Germinal center (tissue), 1 donor: ENCODE results near the gene SECISBP2.

Experiments used
- DNase-seq: peaks from one replicate; pipeline ENCODE4 v3.0.0; 2012; ENCODE audit warnings: mixed read lengths, low spot score

Gene SECISBP2

DNA sequence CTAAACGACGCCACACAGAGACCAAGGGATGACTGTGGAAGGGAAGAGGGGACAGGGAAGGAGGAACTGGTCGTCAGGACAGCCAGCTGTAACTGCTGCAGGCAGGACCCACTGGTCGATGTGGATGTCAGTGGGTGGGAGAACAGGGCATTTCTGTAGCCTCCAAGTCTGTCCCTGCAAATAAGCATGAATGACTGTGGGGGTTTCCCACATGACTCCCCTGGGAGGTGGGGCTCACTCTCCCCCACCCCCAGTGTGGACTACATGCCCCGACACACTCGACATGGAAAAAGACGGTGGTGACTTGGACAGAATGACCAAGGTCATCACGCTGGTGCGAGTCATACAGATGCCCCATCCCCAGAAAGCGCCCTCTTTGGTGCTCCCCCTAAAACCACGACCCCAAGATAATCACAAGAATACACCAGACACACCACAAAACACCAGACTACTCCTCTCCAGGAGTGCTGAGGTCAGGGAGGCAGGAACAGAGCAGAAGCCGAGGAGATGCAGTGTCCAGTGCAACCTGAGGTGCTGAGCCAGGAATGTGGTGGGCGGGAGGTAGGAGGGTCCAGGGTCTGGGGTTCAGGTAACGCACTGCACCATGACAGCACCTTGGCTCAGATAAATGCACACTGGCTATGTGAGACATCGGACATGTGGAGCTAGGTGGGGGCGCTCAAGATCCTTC lies 64.9 kb downstream of the SECISBP2 start:
- DNase-seq, result no peak

DNA sequence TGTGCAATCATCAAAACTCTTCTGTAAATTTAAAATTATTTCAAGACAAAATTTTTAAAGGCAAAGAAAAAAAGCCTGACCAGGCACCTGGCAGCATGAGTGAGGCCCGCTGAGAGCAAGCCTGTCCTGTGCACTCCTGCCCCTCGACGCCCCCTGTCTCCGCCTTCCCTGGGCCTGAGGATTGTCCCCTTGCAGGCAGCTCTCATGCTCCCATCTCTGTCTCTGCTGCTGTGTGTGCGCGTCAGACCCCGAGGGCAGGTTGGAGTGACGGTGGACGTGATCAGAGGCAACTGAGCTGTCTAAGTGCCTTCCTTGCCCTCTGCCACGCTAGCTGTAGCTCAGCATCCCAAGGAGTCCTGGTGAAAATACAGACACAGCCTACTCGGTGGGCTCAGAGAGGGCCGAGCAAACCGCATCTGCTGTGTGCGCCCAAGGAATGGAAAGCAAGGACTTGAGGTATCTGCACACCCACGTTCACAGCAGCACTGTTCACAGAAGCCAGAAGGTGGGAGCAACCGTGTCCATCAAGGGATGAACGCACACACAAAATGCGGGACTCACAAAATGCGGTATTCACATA lies 65.5 kb downstream of the SECISBP2 start:
- no peak for DNase-seq

DNA sequence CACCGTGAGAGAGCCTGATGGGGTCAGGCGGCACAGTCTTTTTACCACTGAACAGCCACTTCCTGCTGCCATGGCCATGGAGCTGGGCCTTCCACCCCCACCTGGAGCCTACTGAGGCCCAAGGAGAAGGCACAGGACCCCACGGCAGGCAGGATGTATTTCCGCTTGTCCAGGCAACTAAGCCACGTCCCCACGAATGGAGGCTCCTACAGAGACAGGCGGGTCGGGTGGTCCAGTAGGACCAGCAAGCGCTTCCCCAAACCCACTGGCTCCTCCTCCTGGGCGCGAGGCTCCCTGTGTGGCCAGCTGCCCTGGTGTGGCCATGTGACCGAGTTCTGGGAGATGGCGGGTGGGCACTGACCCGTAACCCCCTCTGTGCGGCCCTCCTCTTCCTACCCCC lies 66.5 kb downstream of the SECISBP2 start:
- DNase-seq, result no peak

DNA sequence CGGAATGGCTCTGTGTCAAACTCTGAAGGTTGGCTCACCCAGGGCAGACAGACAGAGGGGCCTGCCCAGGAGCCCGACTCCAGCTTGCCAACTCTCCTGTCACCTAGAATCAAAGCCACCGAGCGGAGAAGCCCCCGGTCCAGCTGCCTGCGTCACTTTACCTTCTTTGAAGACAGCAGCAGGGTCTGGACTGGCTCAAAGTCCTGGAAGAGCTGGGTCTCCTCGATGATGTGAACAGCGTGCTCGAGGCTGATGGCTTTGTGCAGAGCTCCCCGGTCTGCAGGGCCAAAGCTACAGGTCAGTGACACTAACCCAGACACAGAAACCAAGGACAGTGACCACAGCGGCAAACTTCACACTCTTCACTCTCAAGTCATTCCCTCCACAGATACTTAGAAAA lies 67.9 kb downstream of the SECISBP2 start:
- no peak for DNase-seq

DNA sequence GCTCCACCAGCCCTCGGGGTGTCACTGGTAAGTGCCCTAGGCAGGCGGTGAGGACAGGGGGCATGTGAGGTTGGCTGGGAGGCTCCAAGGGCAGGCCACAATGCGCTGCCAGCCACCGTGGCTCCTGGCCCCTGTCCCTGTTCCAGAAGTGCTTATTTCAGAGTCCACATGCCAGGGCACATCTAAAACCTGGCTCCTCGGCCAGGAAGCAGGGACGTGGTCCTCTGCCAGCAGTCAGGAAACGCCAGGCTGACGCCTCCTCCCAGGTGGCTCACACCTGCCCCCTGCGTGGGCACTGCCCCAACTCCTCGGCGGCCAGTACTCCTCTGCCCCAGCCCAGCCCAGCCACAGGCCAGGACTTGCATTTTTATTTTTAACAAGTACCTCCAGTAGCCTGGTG lies 68.5 kb downstream of the SECISBP2 start:
- DNase-seq, result no peak

DNA sequence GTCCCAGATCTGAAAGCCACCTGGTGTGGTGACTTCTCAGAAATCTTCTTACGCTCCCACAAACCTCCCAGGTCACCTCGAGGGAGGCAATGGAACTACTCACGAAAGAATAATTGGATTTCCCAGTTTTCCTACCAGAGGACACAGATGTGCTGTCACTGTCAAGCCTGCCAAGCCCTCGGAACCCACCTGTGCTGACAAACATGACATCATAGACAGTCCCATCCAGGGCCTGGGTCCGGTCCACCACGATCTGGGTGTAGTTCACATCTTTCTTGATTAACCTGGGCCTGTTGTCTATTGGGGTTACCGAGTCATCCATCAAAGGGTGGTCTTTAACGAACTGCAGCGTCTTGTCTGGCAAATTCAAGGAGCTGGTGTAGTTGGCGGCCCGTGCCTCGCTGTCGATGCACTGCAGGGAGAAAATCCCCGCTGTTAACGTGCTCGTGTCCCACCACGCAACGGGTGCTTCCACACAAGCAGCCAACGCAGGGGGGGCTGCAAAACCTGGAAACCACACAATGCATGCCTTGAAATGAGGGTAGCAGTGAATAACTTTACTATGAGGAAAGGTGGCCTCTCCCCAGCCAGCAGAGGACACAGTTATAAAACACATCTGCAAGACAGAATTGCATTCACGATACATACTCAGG lies 69.0 kb downstream of the SECISBP2 start:
- DNase-seq, result no peak

DNA sequence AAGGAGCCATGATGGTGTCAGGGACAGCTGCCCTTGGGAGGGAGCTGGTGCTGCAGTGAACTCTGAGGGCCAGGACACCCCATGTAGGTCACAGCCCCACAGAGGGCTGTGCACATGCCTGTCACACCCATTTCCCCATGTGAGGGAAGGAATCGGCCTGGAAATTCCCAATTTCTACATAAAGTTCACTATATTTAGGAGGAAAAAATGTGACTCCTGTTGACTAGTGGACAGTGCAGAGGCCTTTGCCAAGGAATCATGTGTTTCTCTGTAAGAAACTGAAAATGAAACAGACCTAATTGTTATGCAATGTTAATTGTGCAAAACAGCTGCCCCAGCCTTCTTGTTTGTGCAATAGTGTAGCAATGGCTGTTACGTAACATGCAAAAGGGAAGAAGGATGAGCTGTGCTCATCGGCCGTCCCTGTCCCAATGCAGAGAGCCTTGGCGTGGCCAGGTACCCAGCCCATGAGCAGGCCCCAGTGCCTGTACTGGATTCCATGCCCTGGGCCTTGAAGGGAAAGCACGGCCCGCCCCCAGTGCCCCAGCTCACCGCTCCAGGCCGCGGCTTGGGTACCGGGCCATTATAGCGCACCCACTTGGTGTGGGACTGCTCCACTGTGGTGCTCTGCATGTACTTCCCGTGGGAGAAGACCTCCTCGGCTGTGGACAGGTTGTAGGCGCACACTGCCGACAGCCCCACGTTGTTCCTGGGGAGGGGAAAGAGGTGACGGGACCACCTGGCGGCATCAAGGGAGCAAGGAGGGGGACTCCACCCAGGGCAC lies 70.0 kb downstream of the SECISBP2 start:
- DNase-seq, result no peak

DNA sequence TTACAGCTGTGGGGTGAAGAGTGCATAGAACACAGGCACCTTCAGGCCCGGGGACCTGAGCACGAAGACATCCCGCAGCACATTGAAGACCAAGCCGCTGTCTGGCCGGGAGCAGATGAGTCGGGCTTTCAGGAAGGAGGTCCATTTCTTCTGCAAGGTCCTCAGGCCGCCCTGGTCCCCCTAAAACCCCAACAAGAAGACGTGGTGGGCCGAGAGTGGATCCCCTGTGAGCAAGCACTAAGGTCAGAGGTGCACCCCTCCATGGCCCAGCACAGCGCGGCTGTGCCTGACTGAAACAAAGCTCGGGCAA lies 70.5 kb downstream of the SECISBP2 start:
- no peak for DNase-seq

DNA sequence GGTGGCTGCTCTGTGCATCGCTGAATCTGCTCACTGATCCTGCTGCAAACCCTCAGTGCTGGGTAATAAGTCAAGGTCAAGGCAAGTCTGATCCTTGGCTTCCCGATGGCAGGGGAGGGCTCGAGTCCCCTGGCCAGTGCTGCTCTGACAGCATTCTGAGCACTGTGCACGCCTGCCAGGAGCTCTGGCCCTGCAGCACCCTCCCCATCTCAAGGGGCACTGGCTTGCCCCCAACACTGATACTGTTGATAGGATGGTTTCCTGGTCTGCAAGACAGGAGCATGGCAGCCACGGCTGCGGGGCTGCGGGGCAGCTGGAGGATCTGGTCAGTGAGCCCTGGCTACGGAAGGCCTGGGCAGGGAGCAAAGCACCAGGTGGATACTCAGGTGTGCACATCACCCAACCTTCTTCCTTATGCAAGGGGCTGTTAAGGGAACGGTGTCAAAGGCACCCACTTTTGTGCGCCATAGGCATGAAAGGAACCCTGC lies 71.8 kb downstream of the SECISBP2 start:
- no peak for DNase-seq

DNA sequence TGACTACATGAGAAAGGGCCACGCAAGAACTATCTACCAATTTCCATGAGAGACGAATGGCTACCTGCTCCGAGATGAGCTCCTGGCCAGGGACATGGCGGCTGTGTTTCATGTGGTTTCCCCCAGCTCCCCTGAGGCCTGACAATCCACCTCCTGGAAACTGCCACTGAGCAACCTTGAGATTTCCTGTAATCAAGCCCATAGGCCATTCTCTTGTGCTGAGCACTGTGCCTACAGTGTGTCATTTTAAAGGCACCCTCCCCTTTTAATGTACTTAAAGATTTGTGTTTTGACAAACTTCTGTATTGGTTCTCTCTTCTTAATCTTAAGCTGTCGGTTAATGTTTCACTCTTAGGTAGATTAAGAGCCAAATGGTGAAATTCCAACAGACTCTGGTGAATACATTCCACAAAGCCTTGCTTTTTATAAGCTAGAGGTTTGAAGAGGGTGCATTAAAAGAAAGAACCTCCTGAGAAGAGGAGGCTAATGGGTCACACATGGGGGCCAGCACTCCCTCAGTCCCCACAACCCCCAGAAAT lies 72.3 kb downstream of the SECISBP2 start:
- DNase-seq, result no peak

DNA sequence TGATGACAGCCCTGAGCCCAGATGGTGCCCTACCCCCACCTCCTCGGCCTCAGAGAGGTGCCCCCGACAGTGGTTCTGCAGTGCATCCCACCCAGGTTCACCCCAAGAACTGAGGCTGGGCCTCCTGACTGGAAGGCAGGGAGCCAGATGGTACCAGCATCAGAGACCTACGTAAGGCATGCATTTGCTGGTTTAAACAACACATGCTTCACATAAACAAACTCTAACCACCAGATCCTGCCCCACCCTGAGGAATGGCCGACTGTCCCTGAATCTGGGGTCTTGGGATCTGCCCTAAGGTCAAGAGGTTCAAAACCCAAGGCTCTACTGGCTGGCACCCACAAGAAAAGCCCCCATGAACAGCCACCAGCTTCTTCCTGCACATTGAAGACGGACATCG lies 73.3 kb downstream of the SECISBP2 start:
- DNase-seq, result no peak

DNA sequence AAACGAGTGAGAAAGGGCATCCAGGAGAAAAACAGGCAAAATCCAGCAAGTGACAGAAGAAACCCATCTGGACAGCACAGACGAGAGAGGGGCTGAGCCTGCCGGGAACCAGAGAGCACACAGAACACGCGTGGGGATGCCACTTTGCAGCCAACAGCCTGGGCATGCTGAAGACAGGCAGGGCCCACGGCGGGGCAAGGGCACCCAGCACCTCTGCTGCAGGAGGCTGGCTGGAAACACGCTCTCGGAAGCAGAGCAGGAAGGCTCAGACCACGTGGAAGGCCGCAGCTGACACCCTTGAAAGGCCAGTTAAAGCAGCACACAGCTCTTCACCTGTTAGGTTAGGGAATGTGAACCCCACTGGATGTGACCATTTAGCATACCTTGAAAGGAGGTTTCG lies 76.1 kb downstream of the SECISBP2 start:
- no peak for DNase-seq

DNA sequence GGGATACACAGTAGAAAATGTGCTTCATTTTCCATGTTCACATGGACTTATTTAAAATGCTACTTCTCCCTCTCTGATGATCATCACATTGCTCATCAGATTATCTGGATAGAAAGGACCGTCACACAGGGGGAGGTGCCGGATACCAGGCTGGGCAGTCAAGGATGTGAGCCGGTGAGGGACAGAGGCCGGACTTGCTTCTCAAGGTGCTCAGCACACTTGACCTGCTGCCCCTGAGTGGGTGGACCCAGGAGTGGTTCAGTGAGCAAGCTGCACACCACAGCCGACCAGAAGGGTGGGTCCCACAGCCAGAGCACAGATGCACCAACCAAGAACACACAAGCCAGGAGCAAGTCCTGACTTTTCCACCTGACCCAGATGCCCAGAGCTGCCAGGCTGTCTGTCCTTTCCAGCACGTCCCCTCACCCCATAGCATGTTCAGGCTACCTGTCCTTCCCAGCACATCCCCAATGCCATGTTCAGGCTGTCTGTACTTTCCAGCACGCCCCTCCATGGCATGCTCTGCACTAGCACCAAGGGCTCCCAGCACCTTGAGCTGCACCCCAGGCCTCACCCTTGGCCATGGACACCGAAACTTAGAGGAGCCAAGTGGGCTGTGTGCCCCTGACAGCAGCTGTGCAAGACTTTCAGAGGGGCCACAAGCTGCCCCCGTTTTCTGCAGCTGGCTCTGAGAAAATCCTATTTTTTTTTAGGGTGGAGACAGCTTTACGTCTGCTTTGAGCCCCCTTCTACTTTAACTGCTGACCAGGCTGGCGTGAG lies 77.8 kb downstream of the SECISBP2 start:
- DNase-seq, result no peak

DNA sequence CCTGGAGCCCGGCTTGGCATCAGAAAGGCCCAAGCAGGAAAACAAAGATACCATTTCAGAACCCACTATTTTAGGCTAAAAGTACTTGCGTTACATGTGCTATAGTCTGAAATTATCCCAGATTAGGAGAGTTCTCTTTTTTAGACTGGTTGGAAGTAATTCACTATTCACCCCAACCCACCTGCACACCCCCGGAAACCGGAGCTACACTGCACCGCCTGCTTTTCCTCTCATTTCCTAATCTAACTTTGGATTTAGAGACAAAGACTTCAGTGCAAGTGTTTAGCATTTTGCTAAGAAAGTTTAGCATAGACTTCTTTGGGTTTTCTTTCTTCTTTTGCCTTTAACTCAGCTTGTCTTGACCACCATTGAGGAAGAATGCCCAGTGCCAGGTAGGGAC lies 79.2 kb downstream of the SECISBP2 start:
- DNase-seq, result no peak

DNA sequence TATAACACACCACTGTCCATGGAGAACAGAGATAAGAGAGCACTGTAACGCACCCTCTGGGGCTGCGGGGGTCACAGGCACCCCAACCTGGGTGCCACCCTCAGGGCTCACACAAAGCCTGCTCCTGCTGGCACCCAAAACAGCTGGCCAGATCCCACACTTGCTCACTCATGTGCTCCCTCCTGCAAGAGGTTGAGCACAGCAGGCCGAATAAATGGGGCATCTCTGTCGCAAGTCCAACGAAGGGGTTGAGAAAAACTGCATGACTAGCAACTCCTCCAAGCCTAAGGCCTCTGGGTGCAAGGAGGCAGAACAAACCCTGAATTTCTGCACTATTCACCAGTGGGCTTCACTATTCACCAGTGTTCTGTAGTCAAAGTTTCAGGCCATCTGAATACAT lies 80.3 kb downstream of the SECISBP2 start:
- no peak for DNase-seq

DNA sequence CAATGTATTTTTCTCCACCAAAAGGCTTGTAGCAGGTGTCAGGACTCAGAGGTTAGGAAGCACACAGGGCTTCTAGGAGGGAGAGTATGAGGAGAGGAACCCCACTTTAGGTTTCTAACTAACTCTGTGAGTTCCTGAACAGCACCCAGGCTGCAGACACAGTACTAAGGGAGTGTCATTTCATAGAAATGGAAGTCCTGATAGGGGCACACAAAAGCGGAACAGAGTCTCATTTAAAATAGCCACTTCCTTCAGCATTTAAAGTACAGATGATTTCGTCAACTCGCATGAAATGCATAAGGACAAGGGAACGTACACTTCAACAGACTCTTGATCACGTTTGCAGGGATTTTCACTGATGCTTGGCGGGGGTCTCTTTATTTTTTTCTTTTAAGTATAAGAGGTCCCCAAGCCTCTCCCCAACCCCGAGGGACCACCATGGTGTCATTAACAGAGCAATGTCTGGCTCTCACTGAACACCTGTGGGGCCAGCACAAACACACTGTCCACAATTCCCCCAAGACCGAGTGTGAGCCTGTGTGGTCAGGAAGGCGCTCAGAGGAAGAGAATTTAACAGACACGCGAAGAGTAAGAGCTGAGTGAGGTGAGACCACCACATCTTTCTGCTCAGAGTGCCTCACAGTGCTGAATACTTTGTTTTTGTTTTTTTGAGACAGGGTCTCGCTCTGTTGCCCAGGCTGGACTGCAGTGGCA lies 82.3 kb downstream of the SECISBP2 start:
- DNase-seq, result peak; percentile 73

DNA sequence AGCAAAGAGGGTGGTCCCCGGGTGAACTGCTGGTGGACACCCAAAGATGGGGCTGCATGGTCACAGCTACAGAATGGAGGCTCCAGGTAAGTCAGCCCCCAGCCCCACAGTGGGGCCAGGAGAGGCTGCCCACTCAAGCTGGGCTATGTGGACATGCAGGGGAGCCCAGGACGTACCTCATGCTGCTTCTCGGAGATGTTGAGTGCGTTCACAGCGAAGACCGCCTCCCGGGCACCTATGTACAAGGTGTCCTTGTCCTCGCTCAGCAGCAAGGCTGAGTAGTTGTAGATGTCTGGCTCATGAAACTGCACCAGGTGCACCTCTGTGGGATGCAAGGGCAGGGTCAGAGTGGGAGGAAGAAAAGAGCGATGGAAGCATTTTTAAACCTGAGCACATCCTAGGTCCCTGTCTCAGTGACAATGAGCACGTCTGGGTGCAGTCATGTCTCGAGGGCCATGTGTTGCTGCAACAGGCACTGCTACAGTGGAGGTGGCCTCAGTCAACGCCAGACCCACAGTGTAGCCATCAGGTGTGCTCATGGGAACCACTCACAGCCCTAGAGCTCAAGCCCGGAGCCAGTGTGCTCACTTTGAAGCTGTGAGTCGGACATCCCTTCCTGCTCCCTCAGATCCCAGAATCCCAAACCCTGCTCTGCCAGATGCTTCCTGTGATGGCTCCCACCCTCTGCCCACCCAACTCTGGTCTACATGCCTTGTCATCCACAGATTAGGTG lies 84.6 kb downstream of the SECISBP2 start:
- no peak for DNase-seq

DNA sequence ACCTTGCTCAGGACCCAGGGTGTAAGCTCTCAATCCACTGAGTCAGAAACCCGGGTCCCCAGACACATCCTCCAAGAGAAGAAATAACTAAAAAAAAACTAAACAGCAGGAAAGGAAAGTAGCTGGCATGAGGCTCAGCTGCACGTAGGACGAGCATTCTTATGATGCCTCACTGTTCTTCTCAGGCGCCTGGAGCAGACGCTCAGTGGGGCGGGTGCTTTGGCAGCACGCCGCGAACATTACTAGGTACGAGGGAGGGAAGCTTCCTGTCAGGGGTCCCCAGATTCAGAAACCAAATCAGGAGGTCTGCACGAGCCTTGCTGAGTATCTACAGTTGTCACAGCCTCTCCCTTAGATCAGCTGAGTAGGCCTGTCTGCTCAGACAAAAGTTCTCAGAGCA lies 85.8 kb downstream of the SECISBP2 start:
- DNase-seq, result no peak

DNA sequence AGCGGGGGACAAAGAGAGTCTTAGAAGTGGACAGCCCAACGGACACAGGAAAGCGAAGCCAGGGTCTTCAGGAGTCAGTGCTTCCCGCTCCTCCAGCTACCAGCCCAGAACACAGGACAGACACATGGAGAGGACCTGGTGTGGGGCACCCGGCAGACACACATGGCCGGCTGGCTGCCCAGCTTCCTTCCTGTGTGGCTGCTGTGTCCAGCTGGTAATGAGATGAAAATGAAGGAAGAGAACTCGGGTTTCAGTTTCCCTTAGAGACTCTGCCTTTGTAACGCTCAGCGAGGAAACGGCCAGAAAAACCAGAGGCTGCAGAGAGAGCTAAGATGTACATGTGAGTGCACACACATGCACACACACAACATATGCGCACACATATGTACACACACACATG lies 87.5 kb downstream of the SECISBP2 start:
- DNase-seq, result peak; percentile 54

DNA sequence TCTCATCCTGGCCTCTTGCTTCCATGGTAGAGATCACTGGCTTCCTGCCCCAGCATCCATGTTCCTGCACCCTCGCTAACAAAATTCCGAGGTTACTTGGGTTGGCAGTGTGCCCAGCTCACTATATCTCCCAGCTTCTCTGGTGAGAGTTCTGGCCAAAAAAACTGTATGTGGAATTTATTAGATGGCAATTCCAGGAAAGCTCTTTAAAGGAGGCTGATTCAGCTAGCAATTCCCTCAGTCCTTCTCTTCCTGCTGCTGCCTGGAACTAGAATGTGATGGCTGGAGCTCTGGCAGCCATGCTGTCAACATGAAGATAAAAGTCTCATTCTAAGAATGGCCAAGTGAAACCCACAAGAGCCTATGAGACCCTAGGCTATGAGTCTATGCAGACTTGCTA lies 88.8 kb downstream of the SECISBP2 start:
- no peak for DNase-seq
